NCI-H1694 (cell line): ENCODE data around the gene DNAJC2.
"Not testable (repeated sequence)": the region's sequence is repeated elsewhere in the genome, so short reads cannot be mapped to it uniquely, and the experiment has no call there.

Experiments
- DNase-seq: peaks from one replicate; lab custom pipeline; 2025; lab: John Stamatoyannopoulos, UW

DNAJC2 gene

DNA sequence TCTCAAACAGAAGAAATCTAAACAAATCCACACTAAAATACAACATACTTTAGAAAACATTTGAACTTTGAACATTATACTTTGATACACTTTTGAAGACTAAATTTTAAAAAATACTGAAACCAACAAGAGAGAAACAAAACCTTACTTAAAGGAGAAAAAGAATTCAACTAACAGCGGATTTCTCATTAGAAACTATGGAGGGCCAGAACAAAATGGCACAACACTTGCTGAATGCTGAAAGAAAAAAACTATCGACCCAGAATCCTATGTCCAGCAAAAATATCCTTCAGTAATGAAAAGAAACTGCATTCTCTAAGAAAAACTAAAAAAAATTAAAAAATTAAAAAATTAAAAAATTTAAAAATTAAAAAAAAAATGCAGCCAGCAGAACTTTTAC lies 80.5 kb downstream of the DNAJC2 start:
- not testable (repeated sequence) for DNase-seq
